WTC11 (cell line): ENCODE data around the gene MED12.

Experiments used
- ATF2 ChIP-seq: sonication (generic); formaldehyde crosslinking; IDR thresholded peaks from 2 replicates; pipeline ENCODE4 v1.8.1; 2022; ENCODE audit warnings: low read depth, missing genetic modification reagents, borderline replicate concordance
- ETV6 ChIP-seq: sonication (generic); formaldehyde crosslinking; IDR thresholded peaks from 2 replicates; pipeline ENCODE4 v1.8.1; 2022; ENCODE audit warnings: mild to moderate bottlenecking, missing genetic modification reagents
- FOXJ3 ChIP-seq: sonication (generic); formaldehyde crosslinking; IDR thresholded peaks from 2 replicates; pipeline ENCODE4 v1.9.0; 2021; ENCODE audit warnings: missing genetic modification reagents, mild to moderate bottlenecking, borderline replicate concordance
- NR3C1 ChIP-seq: sonication (generic); formaldehyde crosslinking; conservative IDR thresholded peaks from 2 replicates; pipeline ENCODE4 v1.8.1; 2023; ENCODE audit warnings: low read depth, mild to moderate bottlenecking, missing genetic modification reagents
- RELA ChIP-seq: sonication (generic); formaldehyde crosslinking; IDR thresholded peaks from 2 replicates; pipeline ENCODE4 v1.8.1; 2022; ENCODE audit warnings: missing genetic modification reagents, mild to moderate bottlenecking, borderline replicate concordance
- SMAD4 ChIP-seq: sonication (generic); formaldehyde crosslinking; IDR thresholded peaks from 2 replicates; pipeline ENCODE4 v1.8.0; 2022; ENCODE audit warnings: mild to moderate bottlenecking, missing genetic modification reagents
- TCF7 ChIP-seq: sonication (generic); formaldehyde crosslinking; IDR thresholded peaks from 2 replicates; pipeline ENCODE4 v1.8.0; 2022; ENCODE audit warnings: mild to moderate bottlenecking, low read depth, missing genetic modification reagents, moderate library complexity
- ZNF281 ChIP-seq: sonication (generic); formaldehyde crosslinking; IDR thresholded peaks from 2 replicates; pipeline ENCODE4 v1.8.0; 2023; ENCODE audit warnings: mild to moderate bottlenecking, missing genetic modification reagents
- ZNF416 ChIP-seq: fragments of 250-450 bp; sonication (Bioruptor Pico); IDR thresholded peaks from 2 replicates; pipeline ENCODE4 v1.9.0; 2021; ENCODE audit warnings: mild to moderate bottlenecking, inconsistent platforms
- TF ChIP-seq, protein P1 (sequence below): fragments of 200-600 bp; IDR thresholded peaks from 2 replicates; pipeline ENCODE4 v1.8.0; 2022; ENCODE audit warnings: antibody characterized with exemption

DNA sequence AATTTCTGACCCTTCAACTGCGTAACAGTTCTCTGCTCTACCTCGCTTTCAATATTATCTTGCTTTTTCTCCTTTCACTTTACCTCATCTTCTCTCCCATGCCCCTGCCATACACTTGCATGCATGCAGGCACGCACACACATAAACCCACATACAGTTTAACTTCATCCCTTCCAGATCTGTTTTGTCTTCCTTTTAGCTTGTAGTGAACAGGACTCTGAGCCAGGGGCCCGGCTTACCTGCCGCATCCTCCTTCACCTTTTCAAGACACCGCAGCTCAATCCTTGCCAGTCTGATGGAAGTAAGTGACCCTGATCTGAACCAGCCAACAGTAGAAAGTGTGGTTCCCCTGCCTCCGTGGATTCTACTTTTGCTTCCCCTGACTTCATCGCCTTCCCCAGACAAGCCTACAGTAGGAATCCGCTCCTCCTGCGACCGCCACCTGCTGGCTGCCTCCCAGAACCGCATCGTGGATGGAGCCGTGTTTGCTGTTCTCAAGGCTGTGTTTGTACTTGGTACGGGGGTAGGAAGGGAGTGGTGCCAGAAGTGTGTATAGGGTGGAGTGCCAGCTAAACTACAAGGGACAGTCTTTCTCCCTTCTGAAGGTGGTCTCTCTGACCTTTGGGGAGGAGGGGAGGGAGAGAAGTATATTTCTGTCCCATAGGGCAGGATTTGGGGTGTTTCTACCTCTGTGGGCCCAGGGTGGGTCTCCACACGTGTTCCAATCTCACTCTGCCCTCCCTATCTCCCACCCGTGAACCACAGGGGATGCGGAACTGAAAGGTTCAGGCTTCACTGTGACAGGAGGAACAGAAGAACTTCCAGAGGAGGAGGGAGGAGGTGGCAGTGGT lies 10.7 kb downstream of the MED12 start:
- TF ChIP-seq ZNF416 (CRISPR knock-in tag) = no peak
- TF ChIP-seq TCF7 (CRISPR knock-in tag) = no peak
- TF ChIP-seq RELA (CRISPR knock-in tag) = no peak
- TF ChIP-seq ETV6 (CRISPR knock-in tag) = no peak
- TF ChIP-seq, protein P1, sequence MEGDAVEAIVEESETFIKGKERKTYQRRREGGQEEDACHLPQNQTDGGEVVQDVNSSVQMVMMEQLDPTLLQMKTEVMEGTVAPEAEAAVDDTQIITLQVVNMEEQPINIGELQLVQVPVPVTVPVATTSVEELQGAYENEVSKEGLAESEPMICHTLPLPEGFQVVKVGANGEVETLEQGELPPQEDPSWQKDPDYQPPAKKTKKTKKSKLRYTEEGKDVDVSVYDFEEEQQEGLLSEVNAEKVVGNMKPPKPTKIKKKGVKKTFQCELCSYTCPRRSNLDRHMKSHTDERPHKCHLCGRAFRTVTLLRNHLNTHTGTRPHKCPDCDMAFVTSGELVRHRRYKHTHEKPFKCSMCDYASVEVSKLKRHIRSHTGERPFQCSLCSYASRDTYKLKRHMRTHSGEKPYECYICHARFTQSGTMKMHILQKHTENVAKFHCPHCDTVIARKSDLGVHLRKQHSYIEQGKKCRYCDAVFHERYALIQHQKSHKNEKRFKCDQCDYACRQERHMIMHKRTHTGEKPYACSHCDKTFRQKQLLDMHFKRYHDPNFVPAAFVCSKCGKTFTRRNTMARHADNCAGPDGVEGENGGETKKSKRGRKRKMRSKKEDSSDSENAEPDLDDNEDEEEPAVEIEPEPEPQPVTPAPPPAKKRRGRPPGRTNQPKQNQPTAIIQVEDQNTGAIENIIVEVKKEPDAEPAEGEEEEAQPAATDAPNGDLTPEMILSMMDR = peak; percentile 66
- no peak for TF ChIP-seq ZNF281 (CRISPR knock-in tag)
- no peak for TF ChIP-seq SMAD4 (CRISPR knock-in tag)
- no peak for TF ChIP-seq FOXJ3 (CRISPR knock-in tag)
- TF ChIP-seq NR3C1 = no peak
- no peak for TF ChIP-seq ATF2
